IMR-90 (cell line): ENCODE results near the gene GRIA3. TPM values are rescaled to one million over a fixed set of nuclear protein-coding genes. Genes with fewer than 3 reads are reported as not detected.

Experiments
- ATAC-seq: fragments of 200-7000 bp; cut with Tn5 transposase; 2 replicates; pipeline ENCODE4 v1.9.1; 2020; ENCODE audit warnings: low read depth, mild to moderate bottlenecking, moderate library complexity
- BruUV-seq: library from RNA; stranded (reverse); fragments of 400-500 nt; replicated peaks from 2 replicates; lab custom pipeline; 2021; lab: Mats Ljungman, UMichigan
- CTCF ChIA-PET: fragments of 300-600 bp; formaldehyde crosslinking; extraction: SDS; loops from one replicate; lab custom pipeline; 2021; ENCODE audit warnings: antibody characterized with exemption; lab: Yijun Ruan, JAX
- POLR2A ChIA-PET: fragments of 300-600 bp; sonication (Branson Sonifier 250); formaldehyde crosslinking; loops from one replicate; lab custom pipeline; 2022; ENCODE audit warnings: antibody characterized with exemption; ENCODE audit not compliant: unreplicated experiment; lab: Charles Lee
- DNase-seq: peaks from one replicate; pipeline ENCODE4 v3.0.0; 2013
- H2AFZ ChIP-seq: replicated peaks from 2 replicates; pipeline ENCODE3; 2013; ENCODE audit warnings: low read length, mild to moderate bottlenecking; ENCODE audit not compliant: poor library complexity
- H2AK5ac ChIP-seq: 2 replicates; pipeline ENCODE4 v1.6.1; 2013; ENCODE audit warnings: low read depth, low read length, inconsistent platforms
- H2AK9ac ChIP-seq: replicated peaks from 2 replicates; pipeline ENCODE3; 2013; ENCODE audit warnings: mild to moderate bottlenecking, low read depth, low read length, moderate library complexity; ENCODE audit not compliant: poor library complexity
- H2BK120ac ChIP-seq: 2 replicates; pipeline ENCODE4 v1.6.1; 2013; ENCODE audit warnings: low read depth, low read length, inconsistent platforms
- H2BK15ac ChIP-seq: 3 replicates; pipeline ENCODE4 v1.6.1; 2013; ENCODE audit warnings: low read depth, low read length, inconsistent platforms
- H2BK20ac ChIP-seq: 2 replicates; pipeline ENCODE4 v1.6.1; 2013; ENCODE audit warnings: low read depth, mild to moderate bottlenecking, inconsistent platforms, low read length, moderate library complexity
- H2BK5ac ChIP-seq: 2 replicates; pipeline ENCODE4 v1.6.1; 2013; ENCODE audit warnings: mild to moderate bottlenecking, low read depth, low read length, inconsistent platforms; ENCODE audit not compliant: poor library complexity, severe bottlenecking
- H3K14ac ChIP-seq: replicated peaks from 2 replicates; pipeline ENCODE4 v1.6.1; 2013; ENCODE audit warnings: low read depth, low read length, inconsistent platforms
- H3K18ac ChIP-seq: 2 replicates; pipeline ENCODE4 v1.6.1; 2013; ENCODE audit warnings: low read depth, low read length, control low read depth
- H3K23ac ChIP-seq: 2 replicates; pipeline ENCODE4 v1.6.1; 2013; ENCODE audit warnings: low read depth, low read length, inconsistent platforms
- H3K27ac ChIP-seq: 2 replicates; pipeline ENCODE4 v1.5.1; 2013; ENCODE audit warnings: mild to moderate bottlenecking, control low read depth, low read length; ENCODE audit not compliant: insufficient read depth
- H3K27me3 ChIP-seq: 2 replicates; pipeline ENCODE4 v1.6.1; 2013; ENCODE audit warnings: low read length; ENCODE audit not compliant: control insufficient read depth, insufficient read depth
- H3K36me3 ChIP-seq: 2 replicates; pipeline ENCODE4 v1.6.1; 2013; ENCODE audit warnings: low read length, mixed read lengths; ENCODE audit not compliant: control insufficient read depth, insufficient read depth
- H3K4ac ChIP-seq: 2 replicates; pipeline ENCODE4 v1.6.1; 2013; ENCODE audit warnings: low read depth, low read length, inconsistent platforms
- H3K4me1 ChIP-seq: 2 replicates; pipeline ENCODE4 v1.6.1; 2013; ENCODE audit warnings: low read length, mixed read lengths; ENCODE audit not compliant: control insufficient read depth, insufficient read depth
- H3K4me2 ChIP-seq: 2 replicates; pipeline ENCODE4 v1.6.1; 2013; ENCODE audit warnings: low read depth, mild to moderate bottlenecking, control low read depth, low read length, moderate library complexity
- H3K4me3 ChIP-seq: 2 replicates; pipeline ENCODE4 v1.5.1; 2013; ENCODE audit warnings: low read depth, mild to moderate bottlenecking, control low read depth, low read length, moderate library complexity; ENCODE audit not compliant: insufficient read depth
- H3K56ac ChIP-seq: 2 replicates; pipeline ENCODE4 v1.6.1; 2013; ENCODE audit warnings: low read length, inconsistent platforms; ENCODE audit not compliant: insufficient read depth; ENCODE audit errors: extremely low read depth
- H3K79me1 ChIP-seq, 2 experiments: 2 replicates each; pipeline ENCODE4 v1.6.1; 2013; ENCODE audit warnings: low read length in 2 of 2, inconsistent platforms in 1 of 2, low read depth in 1 of 2
- H3K9ac ChIP-seq: 2 replicates; pipeline ENCODE4 v1.6.1; 2013; ENCODE audit warnings: low read depth, low read length, control low read depth
- H3K9me1 ChIP-seq: 2 replicates; pipeline ENCODE4 v1.6.1; 2013; ENCODE audit warnings: low read length, inconsistent platforms; ENCODE audit not compliant: insufficient read depth
- H3K9me3 ChIP-seq: 2 replicates; pipeline ENCODE4 v1.6.1; 2013; ENCODE audit warnings: low read length; ENCODE audit not compliant: control insufficient read depth, insufficient read depth
- H4K20me1 ChIP-seq: 2 replicates; pipeline ENCODE4 v1.6.1; 2013; ENCODE audit warnings: low read length, inconsistent platforms; ENCODE audit not compliant: insufficient read depth
- H4K5ac ChIP-seq: 2 replicates; pipeline ENCODE4 v1.6.1; 2013; ENCODE audit warnings: mild to moderate bottlenecking, low read depth, low read length, control low read depth
- H4K8ac ChIP-seq, 2 experiments: 2 replicates each; pipeline ENCODE4 v1.6.1; 2013; ENCODE audit warnings: low read depth in 2 of 2, low read length in 2 of 2, control low read depth in 1 of 2, inconsistent platforms in 1 of 2
- H4K91ac ChIP-seq: 2 replicates; pipeline ENCODE4 v1.6.1; 2013; ENCODE audit warnings: low read depth, low read length, inconsistent platforms; ENCODE audit not compliant: insufficient read depth
- BHLHE40 ChIP-seq: fragments of 150-350 bp; IDR thresholded peaks from 2 replicates; pipeline ENCODE4 v1.6.1; 2016; ENCODE audit warnings: mild to moderate bottlenecking, low read depth, low read length
- CHD1 ChIP-seq: IDR thresholded peaks from 2 replicates; pipeline ENCODE4 v1.6.1; 2012; ENCODE audit warnings: low read depth, low read length, improper control_type of control experiment
- RCOR1 ChIP-seq: IDR thresholded peaks from 2 replicates; pipeline ENCODE4 v1.6.1; 2012; ENCODE audit warnings: mild to moderate bottlenecking, low read length, improper control_type of control experiment; ENCODE audit not compliant: insufficient replicate concordance
- SMC3 ChIP-seq: fragments of 150-350 bp; IDR thresholded peaks from 2 replicates; pipeline ENCODE4 v1.6.1; 2016; ENCODE audit warnings: low read depth, mild to moderate bottlenecking, antibody characterized with exemption, low read length, moderate library complexity
- WGBS, 2 experiments: methylation state at CpG; one replicate each; pipeline versions ENCODE4 v1.1.5 to v1.1.7; 2013; ENCODE audit warnings: missing lambda C conversion rate in 2 of 2; ENCODE audit not compliant: insufficient read length in 1 of 2; ENCODE audit errors: extremely low coverage in 2 of 2; 5-methylcytosine and 5-hydroxymethylcytosine counted together
- dilution Hi-C: fragments of 300-500 bp; cut with HindIII; formaldehyde crosslinking; loops from one replicate; pipeline ENCODE4 v1.14.3; 2018; ENCODE audit warnings: low sequenced_read_pairs; ENCODE audit not compliant: unreplicated experiment
- in situ Hi-C: fragments of 300-500 bp; cut with MboI; formaldehyde crosslinking; loops from 3 replicates; pipeline ENCODE4 v1.14.3; 2019; ENCODE audit warnings: low sequenced_read_pairs, inconsistent platforms, mixed read lengths
- intact Hi-C: fragments of 100-400 bp; cut with micrococcal nuclease; formaldehyde crosslinking; loops from 2 replicates; pipeline ENCODE4 v1.10.0; 2022
- polyA plus RNA-seq, 3 experiments: library from polyadenylated mRNA; depleted of rRNA; stranded (reverse); fragments of >200 nt; gene quantifications; 2 replicates each; pipeline ENCODE4 v1.2.3, GENCODE V29; 2012; ENCODE audit warnings: low replicate concordance in 1 of 3
- total RNA-seq: library from RNA; depleted of rRNA; stranded (reverse); fragments of >200 nt; gene quantifications from 2 replicates; pipeline ENCODE4 v1.2.3, GENCODE V29; 2012

The GRIA3 gene
- total and polyA plus RNA-seq, 2 of the 4 experiments (the other 2 are of a cell fraction) = not detected

DNA sequence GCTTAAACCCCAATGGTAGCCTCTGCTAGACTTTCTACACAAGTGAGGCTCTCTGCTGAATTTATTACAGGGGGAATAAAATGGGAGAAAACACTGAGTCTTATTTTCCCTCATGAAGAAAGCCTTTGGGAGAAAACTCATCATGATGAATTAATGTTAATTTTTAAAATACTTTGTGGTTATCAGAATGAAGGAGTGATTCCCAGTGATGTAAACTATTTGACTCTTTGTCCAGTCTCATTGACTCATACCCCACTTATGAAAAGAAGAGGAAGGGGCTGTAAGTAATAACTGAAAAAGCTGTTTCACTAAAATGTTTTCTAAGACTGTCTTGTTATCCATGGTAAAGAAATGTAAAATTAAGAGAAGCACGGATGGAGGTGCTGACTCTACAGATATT, 208.8 kb downstream of the GRIA3 start:
- POLR2A ChIA-PET = no interaction called here
- H3K4me3 ChIP-seq = no peak overlapping the region
- no peak for DNase-seq
- no peak overlapping the region for H2BK15ac ChIP-seq
- dilution Hi-C loops (no loop called here), intact Hi-C loops (no loop called here), in situ Hi-C loops (no loop called here)
- CTCF ChIA-PET = no interaction called here
- ATAC-seq = no peak
- H3K4me2 ChIP-seq = no peak overlapping the region
- H3K27me3 ChIP-seq = no peaks in the 10 kb centered on the region
- no peaks in the 10 kb centered on the region for H4K20me1 ChIP-seq
- H3K79me1 ChIP-seq = no peaks in the 10 kb centered on the region
- no peak overlapping the region for H2AFZ ChIP-seq
- no peak overlapping the region for H3K4ac ChIP-seq
- H3K18ac ChIP-seq = no peak overlapping the region
- no peaks in the 10 kb centered on the region for H3K9me1 ChIP-seq
- peaks cover 4% of the 10 kb centered on the region; the same call in 1 of the 2 replicates for H3K9me3 ChIP-seq
- TF ChIP-seq BHLHE40 (no peak), SMC3 (no peak), RCOR1 (no peak), CHD1 (no peak)
- H3K27ac ChIP-seq = no peak overlapping the region
- H3K36me3 ChIP-seq = no peaks in the 10 kb centered on the region
- no peak overlapping the region for H2AK9ac ChIP-seq
- H3K14ac ChIP-seq = no peak overlapping the region
- no TSS peak for BruUV-seq
- no peak overlapping the region for H4K8ac ChIP-seq
- no peak overlapping the region for H3K56ac ChIP-seq
- no peak overlapping the region for H2BK20ac ChIP-seq
- no peak overlapping the region for H2BK5ac ChIP-seq
- no peak overlapping the region for H4K5ac ChIP-seq
- WGBS, 2 experiments = no CpG with 5 or more reads among the region's 1 CpG
- no peak overlapping the region for H3K9ac ChIP-seq
- no peak overlapping the region for H2AK5ac ChIP-seq
- H4K91ac ChIP-seq = no peak overlapping the region
- no peaks in the 10 kb centered on the region for H3K4me1 ChIP-seq
- H2BK120ac ChIP-seq = no peak overlapping the region
- no peak overlapping the region for H3K23ac ChIP-seq
